IPS-18a (cell line): ENCODE results near the gene TEX2.

ENCODE experiments used
- H3K27ac ChIP-seq: one replicate; pipeline ENCODE4 v1.5.1; 2013; ENCODE audit warnings: low read length
- H3K27me3 ChIP-seq: one replicate; pipeline ENCODE4 v1.6.1; 2013; ENCODE audit warnings: mild to moderate bottlenecking, low read length; ENCODE audit not compliant: control insufficient read depth, insufficient read depth
- H3K36me3 ChIP-seq: one replicate; pipeline ENCODE4 v1.6.1; 2013; ENCODE audit warnings: low read depth, low read length; ENCODE audit not compliant: control insufficient read depth
- H3K4me1 ChIP-seq: one replicate; pipeline ENCODE4 v1.6.1; 2013; ENCODE audit warnings: low read depth, low read length; ENCODE audit not compliant: control insufficient read depth
- H3K4me3 ChIP-seq: one replicate; pipeline ENCODE4 v1.5.1; 2013; ENCODE audit warnings: low read length
- H3K9ac ChIP-seq: one replicate; pipeline ENCODE4 v1.6.1; 2013; ENCODE audit warnings: mild to moderate bottlenecking, low read length, moderate library complexity
- H3K9me3 ChIP-seq: one replicate; pipeline ENCODE4 v1.6.1; 2013; ENCODE audit warnings: low read depth, low read length; ENCODE audit not compliant: control insufficient read depth

Gene TEX2

GRCh38 chr17:64263000-64263766 lies at the start of gene TEX2:
TEX2 (minus strand) TSS chr17:64263260; CDS start chr17:64214217, 49,043 bp downstream.
- H3K36me3 ChIP-seq = no peaks in the 10 kb centered on the region
- peak within 1 kb of the TSS; percentile 83 for H3K9ac ChIP-seq
- peak within 1 kb of the TSS; percentile 94 for H3K4me3 ChIP-seq
- peaks cover 7% of the 10 kb centered on the region for H3K4me1 ChIP-seq
- peak within 1 kb of the TSS; percentile 87 for H3K27ac ChIP-seq
- H3K27me3 ChIP-seq = peaks cover 23% of the 10 kb centered on the region
- no peaks in the 10 kb centered on the region for H3K9me3 ChIP-seq

- no peaks in the 10 kb centered on the region for H3K4me1 ChIP-seq
- no peak overlapping the region for H3K4me3 ChIP-seq
- no peaks in the 10 kb centered on the region for H3K36me3 ChIP-seq
- no peak overlapping the region for H3K9ac ChIP-seq
- no peaks in the 10 kb centered on the region for H3K27me3 ChIP-seq
- no peak overlapping the region for H3K27ac ChIP-seq
- H3K9me3 ChIP-seq = no peaks in the 10 kb centered on the region
These were observed 46.6 kb upstream of the TEX2 start for GRCh38 chr17:64309710-64310109.

- no peak overlapping the region for H3K9ac ChIP-seq
- H3K9me3 ChIP-seq = no peaks in the 10 kb centered on the region
- H3K36me3 ChIP-seq = no peaks in the 10 kb centered on the region
- no peak overlapping the region for H3K27ac ChIP-seq
- no peak overlapping the region for H3K4me3 ChIP-seq
- no peaks in the 10 kb centered on the region for H3K4me1 ChIP-seq
- H3K27me3 ChIP-seq = no peaks in the 10 kb centered on the region
These were observed 46.0 kb upstream of the TEX2 start for GRCh38 chr17:64309021-64309420.

- no peaks in the 10 kb centered on the region for H3K9me3 ChIP-seq
- no peaks in the 10 kb centered on the region for H3K36me3 ChIP-seq
- H3K4me1 ChIP-seq = no peaks in the 10 kb centered on the region
- no peak overlapping the region for H3K4me3 ChIP-seq
- H3K27me3 ChIP-seq = no peaks in the 10 kb centered on the region
- no peak overlapping the region for H3K9ac ChIP-seq
- H3K27ac ChIP-seq = no peak overlapping the region
These were observed 43.9 kb upstream of the TEX2 start for GRCh38 chr17:64306850-64307463.

GRCh38 chr17:64304551-64304950 lies 41.5 kb upstream of the TEX2 start:
- Histone ChIP-seq H3K27me3 (no peaks in the 10 kb centered on the region), H3K9me3 (no peaks in the 10 kb centered on the region), H3K4me1 (no peaks in the 10 kb centered on the region), H3K4me3 (no peak overlapping the region), H3K27ac (no peak overlapping the region), H3K36me3 (no peaks in the 10 kb centered on the region), H3K9ac (no peak overlapping the region)

GRCh38 chr17:64300699-64300965 lies 37.6 kb upstream of the TEX2 start:
- Histone ChIP-seq H3K9me3 (no peaks in the 10 kb centered on the region), H3K4me3 (no peak overlapping the region), H3K27me3 (no peaks in the 10 kb centered on the region), H3K27ac (no peak overlapping the region), H3K36me3 (no peaks in the 10 kb centered on the region), H3K4me1 (no peaks in the 10 kb centered on the region), H3K9ac (no peak overlapping the region)

- Histone ChIP-seq H3K36me3 (no peaks in the 10 kb centered on the region), H3K4me1 (no peaks in the 10 kb centered on the region), H3K27me3 (no peaks in the 10 kb centered on the region), H3K4me3 (no peak overlapping the region), H3K27ac (no peak overlapping the region), H3K9ac (no peak overlapping the region), H3K9me3 (no peaks in the 10 kb centered on the region)
These were observed 34.5 kb upstream of the TEX2 start for GRCh38 chr17:64297467-64298088.

- Histone ChIP-seq H3K27ac (no peak overlapping the region), H3K4me3 (no peak overlapping the region), H3K9me3 (peaks cover 6% of the 10 kb centered on the region), H3K9ac (no peak overlapping the region), H3K4me1 (no peaks in the 10 kb centered on the region), H3K36me3 (no peaks in the 10 kb centered on the region), H3K27me3 (no peaks in the 10 kb centered on the region)
These were observed 33.2 kb upstream of the TEX2 start for GRCh38 chr17:64296246-64296645.

GRCh38 chr17:64295146-64295545 lies 32.1 kb upstream of the TEX2 start:
- Histone ChIP-seq H3K36me3 (no peaks in the 10 kb centered on the region), H3K4me1 (no peaks in the 10 kb centered on the region), H3K9me3 (peaks cover 7% of the 10 kb centered on the region), H3K9ac (no peak overlapping the region), H3K27me3 (no peaks in the 10 kb centered on the region), H3K4me3 (no peak overlapping the region), H3K27ac (no peak overlapping the region)

GRCh38 chr17:64291268-64291851 lies 28.3 kb upstream of the TEX2 start:
- no peaks in the 10 kb centered on the region for H3K36me3 ChIP-seq
- peaks cover 7% of the 10 kb centered on the region for H3K9me3 ChIP-seq
- H3K27ac ChIP-seq = no peak overlapping the region
- no peaks in the 10 kb centered on the region for H3K27me3 ChIP-seq
- H3K4me3 ChIP-seq = no peak overlapping the region
- H3K9ac ChIP-seq = no peak overlapping the region
- H3K4me1 ChIP-seq = no peaks in the 10 kb centered on the region

GRCh38 chr17:64289741-64290141 lies 26.7 kb upstream of the TEX2 start:
- Histone ChIP-seq H3K9ac (no peak overlapping the region), H3K4me3 (no peak overlapping the region), H3K27me3 (no peaks in the 10 kb centered on the region), H3K4me1 (no peaks in the 10 kb centered on the region), H3K27ac (no peak overlapping the region), H3K36me3 (no peaks in the 10 kb centered on the region), H3K9me3 (peaks cover 7% of the 10 kb centered on the region)
